Heart left ventricle (tissue), 16 donors: ENCODE measurements around the gene RIPK4. TPM values are rescaled to one million over a fixed set of nuclear protein-coding genes. Genes with fewer than 3 reads are reported as not detected.
"Not testable (repeated sequence)": the region's sequence is repeated elsewhere in the genome, so short reads cannot be mapped to it uniquely, and the experiment has no call there.

Experiments
- ATAC-seq, 4 donors: fragments of 200-7000 bp; cut with Tn5 transposase; one replicate each; pipeline ENCODE4 v1.9.1; 2020 to 2022; ENCODE audit warnings: moderate library complexity in 4 of 4, mild to moderate bottlenecking in 3 of 4, moderate number of reproducible peaks in 1 of 4
- DNase-seq, 5 donors: peaks; one replicate each; pipeline ENCODE4 v3.0.0-alpha.2; 2020
- H3K27ac ChIP-seq, 12 donors: fragments of 200-600 bp; sonication (generic) in 4 of 12; one replicate each; pipeline versions ENCODE4 v1.5.0 to v1.8.0; 2016 to 2022; ENCODE audit warnings: mild to moderate bottlenecking in 2 of 12
- H3K27me3 ChIP-seq, 9 donors: fragments of 200-600 bp; sonication (generic) in 2 of 9; one replicate each; pipeline versions ENCODE4 v1.5.1 to v1.8.0; 2016 to 2022; ENCODE audit warnings: mild to moderate bottlenecking in 3 of 9
- H3K36me3 ChIP-seq, 9 donors: fragments of 200-600 bp; sonication (generic) in 2 of 9; one replicate each; pipeline versions ENCODE4 v1.5.0 to v1.8.0; 2018 to 2022; ENCODE audit warnings: mild to moderate bottlenecking in 2 of 9
- H3K4me1 ChIP-seq, 12 donors: fragments of 200-600 bp; sonication (generic) in 4 of 12; one replicate each; pipeline versions ENCODE4 v1.5.0 to v1.8.0; 2016 to 2022; ENCODE audit warnings: mild to moderate bottlenecking in 3 of 12
- H3K4me3 ChIP-seq, 12 donors: fragments of 200-600 bp; sonication (generic) in 4 of 12; one replicate each; pipeline versions ENCODE4 v1.5.0 to v1.8.0; 2017 to 2022; ENCODE audit warnings: mild to moderate bottlenecking in 9 of 12, moderate library complexity in 4 of 12
- H3K9me3 ChIP-seq, 12 donors: fragments of 200-600 bp; sonication (generic) in 4 of 12; one replicate each; pipeline versions ENCODE4 v1.5.0 to v1.8.0; 2016 to 2022; ENCODE audit warnings: mild to moderate bottlenecking in 1 of 12
- CTCF ChIP-seq, 12 donors: fragments of 200-600 bp; sonication (generic) in 4 of 12; IDR thresholded peaks; one replicate each; pipeline versions ENCODE4 v1.5.0 to v1.8.0; 2018 to 2022; ENCODE audit warnings: antibody characterized with exemption in 12 of 12, mild to moderate bottlenecking in 5 of 12
- POLR2A ChIP-seq, 2 donors: fragments of 450-650 bp; IDR thresholded peaks; one replicate each; pipeline ENCODE4 v1.6.1; 2017; ENCODE audit warnings: antibody characterized with exemption in 2 of 2, mild to moderate bottlenecking in 2 of 2, moderate library complexity in 2 of 2
- WGBS, 4 donors: extraction: QIAGEN DNeasy Blood & Tissue Kit in 2 of 4; methylation state at CpG; one replicate each; pipeline versions ENCODE4 v1.1.5 to v1.1.7; 2013 to 2018; 5-methylcytosine and 5-hydroxymethylcytosine counted together
- intact Hi-C, 10 donors: fragments of 100-400 bp; cut with DNase I; formaldehyde crosslinking; loops; one replicate each; pipeline versions ENCODE4 v1.11.1 to v1.14.2; 2022
- polyA plus RNA-seq, 2 donors: library from polyadenylated mRNA; stranded (reverse); fragments of 200-250 nt; gene quantifications; one replicate each; pipeline ENCODE4 v1.2.3, GENCODE V29; 2013
- total RNA-seq, 9 donors: library from RNA; depleted of rRNA in 2 of 9; stranded (reverse); fragments of >200 nt in 2 of 9; fragmentation: NEBNext Ultra II Directional in 3 of 9; extraction: Animal tissue kit (Norgen Biotek cat#: 25700) in 3 of 9; gene quantifications; one replicate each; pipeline versions ENCODE4 v1.1.0 to v1.2.4, GENCODE V29; 2016 to 2023
- donor health status: ischemic (EF 13 %, LVEDD 7.1; RV severe dilation, severe dysfunction).
- donor health status: healthy with polysubstance abuse.
- donor health status: DM: no; HTN: yes; CAD: no.
- donor health status: DM: no; HTN: no; CAD: no.
- donor health status: ischemic (EF 25% LVEDD 6.9; RV normal size, moderate dysfunction).
- donor health status: ischemic (EF 25% LVEDD 5.7; RV mildly dilated, moderate dysfunction).
- donor health status: healthy.
- donor health status: DM: yes; HTN: yes; CAD: no.
- donor health status: ischemic (EF 35%, LVEDD 5.7; RV mildly dilated, moderate dysfunction).
- donor health status: nonischemic (EF 11% LVEDD 7.7; RV severe dilation, severe dysfunction).
- donor health status: DM: yes; HTN: yes; CAD: no.
- donor health status: PGD.
- donor health status: ischemic (EF 29% LVEDD 5.4; RV normal size, mild dysfunction).
- donor health status: nonischemic (EF 23%, LVEDD 6.1; RV moderate dilation, normal function).

The RIPK4 gene
- total and polyA plus RNA-seq, 11 donors: 0.04 to 2.0 (median 0.08) TPM; not detected in 2

GRCh38 chr21:41786509-41786987, 19.7 kb upstream of the RIPK4 start:
- Histone ChIP-seq H3K4me1 (no peaks in the 10 kb centered on the region), H3K36me3 (no peaks in the 10 kb centered on the region), H3K27me3 (peaks cover 0 to 51% (median 20%) of the 10 kb centered on the region in 9 donors), H3K27ac (no peak overlapping the region), H3K4me3 (no peak overlapping the region), H3K9me3 (peaks cover 0 to 1% (median 0%) of the 10 kb centered on the region in 12 donors)
- DNase-seq (no peak), ATAC-seq (no peak)
- 70 to 80% (median 76%) methylated on average over 13 of the region's 13 CpGs for WGBS, 4 donors
- intact Hi-C loops: no loop called here
- TF ChIP-seq CTCF (IDR thresholded peaks at IDR 0.05) (no peak), POLR2A (IDR thresholded peaks at IDR 0.05) (no peak)

- H3K27me3 ChIP-seq: peaks cover 0 to 62% (median 23%) of the 10 kb centered on the region in 9 donors
- ATAC-seq, H3K36me3 ChIP-seq, intact Hi-C loops, H3K9me3 ChIP-seq, H3K4me3 ChIP-seq, DNase-seq, H3K27ac ChIP-seq, H3K4me1 ChIP-seq: not testable (repeated sequence)
- 88 to 91% (median 90%) methylated on average over 12 of the region's 12 CpGs for WGBS, 4 donors
Measured at GRCh38 chr21:41785262-41785661, 18.4 kb upstream of the RIPK4 start.

- intact Hi-C loops: no loop called here
- no peak overlapping the region for H3K4me3 ChIP-seq
- DNase-seq (no peak), ATAC-seq (no peak)
- no peaks in the 10 kb centered on the region for H3K9me3 ChIP-seq
- no peak for TF ChIP-seq CTCF (IDR thresholded peaks at IDR 0.05)
- no peak for TF ChIP-seq POLR2A (IDR thresholded peaks at IDR 0.05)
- H3K27ac ChIP-seq: no peak overlapping the region
- H3K36me3 ChIP-seq: no peaks in the 10 kb centered on the region
- peaks cover under 1 to 69% (median 28%) of the 10 kb centered on the region in 9 donors for H3K27me3 ChIP-seq
- WGBS, 4 donors: 84 to 92% (median 90%) methylated on average over 15 of the region's 15 CpGs
- H3K4me1 ChIP-seq: no peaks in the 10 kb centered on the region
Measured at GRCh38 chr21:41784456-41785102, 17.7 kb upstream of the RIPK4 start.

GRCh38 chr21:41783476-41784180, 16.8 kb upstream of the RIPK4 start:
- peaks cover 4 to 76% (median 34%) of the 10 kb centered on the region in 9 donors for H3K27me3 ChIP-seq

More at GRCh38 chr21:41783476-41784180, 16.8 kb upstream of the RIPK4 start:
- 71 to 79% (median 73%) methylated on average over 18 of the region's 18 CpGs for WGBS, 4 donors
- DNase-seq: no peak
- H3K36me3 ChIP-seq: no peaks in the 10 kb centered on the region
- H3K4me3 ChIP-seq: no peak overlapping the region
- ATAC-seq: no peak
- intact Hi-C loops: no loop called here
- peaks cover 0 to 6% (median 0%) of the 10 kb centered on the region in 12 donors for H3K4me1 ChIP-seq
- H3K27ac ChIP-seq: no peak overlapping the region
- H3K9me3 ChIP-seq: no peaks in the 10 kb centered on the region
- TF ChIP-seq POLR2A (IDR thresholded peaks at IDR 0.05): no peak
- TF ChIP-seq CTCF (IDR thresholded peaks at IDR 0.05): no peak
